ENCODE data around the gene RSPH10B.
"Not testable (repeated sequence)": the region's sequence is repeated elsewhere in the genome, so short reads cannot be mapped to it uniquely, and the experiment has no call there.

GRCh38 chr7:5963205-5963604, 7.3 kb downstream of the RSPH10B start:
- TF ChIP-seq, protein P1, sequence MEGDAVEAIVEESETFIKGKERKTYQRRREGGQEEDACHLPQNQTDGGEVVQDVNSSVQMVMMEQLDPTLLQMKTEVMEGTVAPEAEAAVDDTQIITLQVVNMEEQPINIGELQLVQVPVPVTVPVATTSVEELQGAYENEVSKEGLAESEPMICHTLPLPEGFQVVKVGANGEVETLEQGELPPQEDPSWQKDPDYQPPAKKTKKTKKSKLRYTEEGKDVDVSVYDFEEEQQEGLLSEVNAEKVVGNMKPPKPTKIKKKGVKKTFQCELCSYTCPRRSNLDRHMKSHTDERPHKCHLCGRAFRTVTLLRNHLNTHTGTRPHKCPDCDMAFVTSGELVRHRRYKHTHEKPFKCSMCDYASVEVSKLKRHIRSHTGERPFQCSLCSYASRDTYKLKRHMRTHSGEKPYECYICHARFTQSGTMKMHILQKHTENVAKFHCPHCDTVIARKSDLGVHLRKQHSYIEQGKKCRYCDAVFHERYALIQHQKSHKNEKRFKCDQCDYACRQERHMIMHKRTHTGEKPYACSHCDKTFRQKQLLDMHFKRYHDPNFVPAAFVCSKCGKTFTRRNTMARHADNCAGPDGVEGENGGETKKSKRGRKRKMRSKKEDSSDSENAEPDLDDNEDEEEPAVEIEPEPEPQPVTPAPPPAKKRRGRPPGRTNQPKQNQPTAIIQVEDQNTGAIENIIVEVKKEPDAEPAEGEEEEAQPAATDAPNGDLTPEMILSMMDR (conservative IDR thresholded peaks at IDR 0.05): not testable (repeated sequence)
- not testable (repeated sequence) for TF ChIP-seq EZH2 (IDR thresholded peaks at IDR 0.05; ENCODE audit: low read depth)
